A549 (cell line): ENCODE results near the gene GLIS1. TPM values are rescaled to one million over a fixed set of nuclear protein-coding genes. Genes with fewer than 3 reads are reported as not detected.
"Not testable (repeated sequence)": the region's sequence is repeated elsewhere in the genome, so short reads cannot be mapped to it uniquely, and the experiment has no call there.

ENCODE experiments used
- ATAC-seq, 2 experiments: fragments of 200-7000 bp in 1 of 2; fragments of >200 bp in 1 of 2; cut with Nextera tagmentation in 1 of 2; cut with Tn5 transposase in 1 of 2; 3 replicates each; pipeline versions ENCODE4 v1.8.0 to v1.9.1; 2018 to 2020; ENCODE audit warnings: mild to moderate bottlenecking in 1 of 2, moderate library complexity in 1 of 2
- CTCF ChIA-PET: fragments of 300-600 bp; sonication (Branson Sonifier 250); formaldehyde crosslinking; extraction: SDS; loops from one replicate; lab custom pipeline; 2021; ENCODE audit warnings: antibody characterized with exemption, inconsistent platforms; lab: Yijun Ruan, JAX
- POLR2A ChIA-PET: fragments of 350-600 bp; formaldehyde crosslinking; extraction: SDS; loops from one replicate; lab custom pipeline; 2021; ENCODE audit warnings: antibody characterized with exemption, inconsistent platforms; lab: Yijun Ruan, JAX
- DNase-seq, 2 experiments: peaks; one replicate each; pipeline versions ENCODE4 v3.0.0 to v3.0.0-alpha.2; 2011 to 2016; ENCODE audit warnings: low read depth in 1 of 2, low spot score in 1 of 2
- FAIRE-seq: peaks from 2 replicates; lab custom pipeline; 2011; peaks lifted over from hg19 to GRCh38; lab: Jason Lieb, UNC
- H3K27ac ChIP-seq, 2 experiments: fragments of >200 bp; sonication (Bioruptor Twin); formaldehyde crosslinking; 3 replicates each; pipeline ENCODE4 v1.5.1; 2016 to 2017
- H3K4me1 ChIP-seq: fragments of >200 bp; sonication (Bioruptor Twin); formaldehyde crosslinking; 3 replicates; pipeline ENCODE4 v1.6.1; 2016
- H3K4me2 ChIP-seq: fragments of >200 bp; sonication (Bioruptor Twin); formaldehyde crosslinking; 3 replicates; pipeline ENCODE4 v1.6.1; 2016
- H3K4me3 ChIP-seq: fragments of >200 bp; sonication (Bioruptor Twin); formaldehyde crosslinking; 3 replicates; pipeline ENCODE4 v1.5.1; 2016
- H3K9me3 ChIP-seq: fragments of >200 bp; sonication (Bioruptor Twin); formaldehyde crosslinking; 3 replicates; pipeline ENCODE4 v1.6.1; 2016
- ATOH8 ChIP-seq: fragments of 250-450 bp; sonication (Bioruptor Pico); IDR thresholded peaks from 2 replicates; pipeline ENCODE4 v1.5.0; 2020; ENCODE audit warnings: low read depth, mild to moderate bottlenecking, moderate library complexity
- CTCF ChIP-seq: fragments of >200 bp; sonication (Bioruptor Twin); formaldehyde crosslinking; IDR thresholded peaks from 3 replicates; pipeline ENCODE4 v1.5.1; 2016
- ESRRA ChIP-seq: fragments of 150-350 bp; IDR thresholded peaks from 2 replicates; pipeline ENCODE4 v1.6.1; 2014; ENCODE audit warnings: mild to moderate bottlenecking, low read length, borderline replicate concordance
- FOSB ChIP-seq: fragments of 250-450 bp; sonication (Bioruptor Pico); IDR thresholded peaks from 2 replicates; pipeline ENCODE4 v1.5.0; 2020; ENCODE audit warnings: mild to moderate bottlenecking, moderate library complexity
- FOSL2 ChIP-seq, 2 experiments: fragments of 450-650 bp in 1 of 2; fragments of >200 bp in 1 of 2; sonication (Bioruptor Twin) in 1 of 2; formaldehyde crosslinking; IDR thresholded peaks; 2 replicates each; pipeline versions ENCODE4 v1.5.0 to v1.6.1; 2016 to 2020; ENCODE audit warnings: mild to moderate bottlenecking in 1 of 2, moderate library complexity in 1 of 2
- FOXS1 ChIP-seq: fragments of 250-450 bp; sonication (Bioruptor Pico); IDR thresholded peaks from 2 replicates; pipeline ENCODE4 v1.5.0; 2020; ENCODE audit warnings: mild to moderate bottlenecking, moderate library complexity
- HES2 ChIP-seq: fragments of >200 bp; sonication (Bioruptor Twin); formaldehyde crosslinking; IDR thresholded peaks from 2 replicates; pipeline ENCODE4 v1.6.1; 2016
- HMGXB4 ChIP-seq: fragments of 250-450 bp; sonication (Bioruptor Pico); IDR thresholded peaks from 2 replicates; pipeline ENCODE4 v1.5.0; 2021; ENCODE audit warnings: mild to moderate bottlenecking, moderate library complexity, borderline replicate concordance
- JUN ChIP-seq, 2 experiments: fragments of >200 bp; sonication (Bioruptor Twin); formaldehyde crosslinking; IDR thresholded peaks; 2 replicates in 1 of 2; 3 replicates in 1 of 2; pipeline ENCODE4 v1.6.1; 2016 to 2017
- KDM5A ChIP-seq: fragments of 200-600 bp; sonication (generic); IDR thresholded peaks from 2 replicates; pipeline ENCODE4 v1.6.1; 2016; ENCODE audit warnings: antibody characterized with exemption, mild to moderate bottlenecking
- MAFK ChIP-seq: fragments of 450-650 bp; IDR thresholded peaks from 2 replicates; pipeline ENCODE4 v1.6.1; 2014; ENCODE audit not compliant: partially characterized antibody
- POLR2A ChIP-seq: IDR thresholded peaks from 2 replicates; pipeline ENCODE4 v1.6.1; 2012; ENCODE audit warnings: mild to moderate bottlenecking, low read length
- RCOR1 ChIP-seq: fragments of 150-350 bp; IDR thresholded peaks from 2 replicates; pipeline ENCODE4 v1.6.1; 2014; ENCODE audit warnings: antibody characterized with exemption, low read length, low read depth
- TFCP2L1 ChIP-seq: fragments of 250-450 bp; sonication (Bioruptor Pico); IDR thresholded peaks from 2 replicates; pipeline ENCODE4 v1.5.0; 2021; ENCODE audit warnings: mild to moderate bottlenecking
- TP53 ChIP-seq: fragments of 250-450 bp; sonication (Bioruptor Pico); IDR thresholded peaks from 2 replicates; pipeline ENCODE4 v1.5.0; 2021; ENCODE audit warnings: mild to moderate bottlenecking, moderate library complexity
- ZSCAN20 ChIP-seq: fragments of 250-450 bp; sonication (Bioruptor Pico); IDR thresholded peaks from 2 replicates; pipeline ENCODE4 v1.8.0; 2022; ENCODE audit warnings: mild to moderate bottlenecking, moderate library complexity
- WGBS: methylation state at CpG from one replicate; pipeline ENCODE4 v1.1.6; 2017; ENCODE audit errors: missing lambda C conversion rate; 5-methylcytosine and 5-hydroxymethylcytosine counted together
- polyA plus RNA-seq, 4 experiments: library from polyadenylated mRNA; depleted of rRNA in 3 of 4; stranded (reverse); fragments of >200 nt; fragmentation: RNase III in 1 of 4; extraction: RNeasy Plus Mini Kit Qiagen cat#74134 plus additional on column Dnase treatment in 1 of 4; gene quantifications; 2 replicates in 3 of 4; 3 replicates in 1 of 4; pipeline ENCODE4 v1.2.3, GENCODE V29; 2011 to 2017

The GLIS1 gene
- polyA plus RNA-seq, 2 of the 4 experiments (the other 2 are of a cell fraction): 0.04 TPM; not detected in 1

- TF ChIP-seq HES2 (no peak), ATOH8 (CRISPR knock-in tag) (no peak), ZSCAN20 (CRISPR knock-in tag) (no peak)
- TF ChIP-seq, all 56 proteins: peak for 0
Observed at GRCh38 chr1:53763911-53764310, 24.9 kb upstream of the GLIS1 start (continued).

- no peak overlapping the region for H3K4me3 ChIP-seq
- POLR2A ChIA-PET: no interaction called here
- H3K4me2 ChIP-seq: no peak overlapping the region
- H3K9me3 ChIP-seq: no peaks in the 10 kb centered on the region
- FAIRE-seq (no peak), DNase-seq (no peak), ATAC-seq (no peak)
- H3K27ac ChIP-seq: no peak overlapping the region
- no peak for TF ChIP-seq TFCP2L1 (CRISPR knock-in tag)
- TF ChIP-seq CTCF: no peak
- no peak for TF ChIP-seq JUN (IDR thresholded peaks at IDR 0.05)
- no peak for TF ChIP-seq KDM5A
- no peak for TF ChIP-seq POLR2A
- no peak for TF ChIP-seq FOXS1 (CRISPR knock-in tag)
- TF ChIP-seq FOSB (CRISPR knock-in tag): no peak
- TF ChIP-seq ESRRA: no peak
- no peak for TF ChIP-seq RCOR1
- no peak for TF ChIP-seq MAFK
- TF ChIP-seq FOSL2 (IDR thresholded peaks at IDR 0.05): no peak
- no peak for TF ChIP-seq FOSL2 (CRISPR knock-in tag; IDR thresholded peaks at IDR 0.05)
- CTCF ChIA-PET: interaction anchor here (0.6 to 1.8 kb wide), 5 partner anchors 9 to 96 kb away, joined by 3 to 5 read pairs (median 4); no protein-coding TSS in a partner anchor
- 77% methylated on average over 4 of the region's 4 CpGs for WGBS
- H3K4me1 ChIP-seq: no peaks in the 10 kb centered on the region
Observed at GRCh38 chr1:53763461-53763860, 24.5 kb upstream of the GLIS1 start.

GRCh38 chr1:53760497-53760896 lies 21.5 kb upstream of the GLIS1 start:
- H3K4me3 ChIP-seq, H3K9me3 ChIP-seq, H3K27ac ChIP-seq, H3K4me2 ChIP-seq, DNase-seq, H3K4me1 ChIP-seq, FAIRE-seq, POLR2A ChIA-PET, CTCF ChIA-PET, ATAC-seq: not testable (repeated sequence)
- WGBS: 84% methylated on average over 7 of the region's 7 CpGs

- POLR2A ChIA-PET: no interaction called here
- WGBS: 63% methylated on average over 5 of the region's 5 CpGs
- DNase-seq: no peak
- no peak for FAIRE-seq
- CTCF ChIA-PET: interaction anchor here (1.4 to 4.2 kb wide), 2 partner anchors 20 to 270 kb away, joined by 4 to 40 read pairs; no protein-coding TSS in a partner anchor
- H3K4me1 ChIP-seq: no peaks in the 10 kb centered on the region
- no peak for ATAC-seq
- H3K9me3 ChIP-seq: no peaks in the 10 kb centered on the region
- H3K4me3 ChIP-seq: no peak overlapping the region
- no peak for TF ChIP-seq FOSB (CRISPR knock-in tag)
- TF ChIP-seq TP53 (CRISPR knock-in tag): no peak
- TF ChIP-seq HMGXB4 (CRISPR knock-in tag): no peak
- TF ChIP-seq FOXS1 (CRISPR knock-in tag): no peak
- H3K4me2 ChIP-seq: no peak overlapping the region
- H3K27ac ChIP-seq: no peak overlapping the region
Observed at GRCh38 chr1:53755874-53756273, 16.9 kb upstream of the GLIS1 start.
